Measurements from ENCODE around the gene CPT1A.

Gene CPT1A

DNA sequence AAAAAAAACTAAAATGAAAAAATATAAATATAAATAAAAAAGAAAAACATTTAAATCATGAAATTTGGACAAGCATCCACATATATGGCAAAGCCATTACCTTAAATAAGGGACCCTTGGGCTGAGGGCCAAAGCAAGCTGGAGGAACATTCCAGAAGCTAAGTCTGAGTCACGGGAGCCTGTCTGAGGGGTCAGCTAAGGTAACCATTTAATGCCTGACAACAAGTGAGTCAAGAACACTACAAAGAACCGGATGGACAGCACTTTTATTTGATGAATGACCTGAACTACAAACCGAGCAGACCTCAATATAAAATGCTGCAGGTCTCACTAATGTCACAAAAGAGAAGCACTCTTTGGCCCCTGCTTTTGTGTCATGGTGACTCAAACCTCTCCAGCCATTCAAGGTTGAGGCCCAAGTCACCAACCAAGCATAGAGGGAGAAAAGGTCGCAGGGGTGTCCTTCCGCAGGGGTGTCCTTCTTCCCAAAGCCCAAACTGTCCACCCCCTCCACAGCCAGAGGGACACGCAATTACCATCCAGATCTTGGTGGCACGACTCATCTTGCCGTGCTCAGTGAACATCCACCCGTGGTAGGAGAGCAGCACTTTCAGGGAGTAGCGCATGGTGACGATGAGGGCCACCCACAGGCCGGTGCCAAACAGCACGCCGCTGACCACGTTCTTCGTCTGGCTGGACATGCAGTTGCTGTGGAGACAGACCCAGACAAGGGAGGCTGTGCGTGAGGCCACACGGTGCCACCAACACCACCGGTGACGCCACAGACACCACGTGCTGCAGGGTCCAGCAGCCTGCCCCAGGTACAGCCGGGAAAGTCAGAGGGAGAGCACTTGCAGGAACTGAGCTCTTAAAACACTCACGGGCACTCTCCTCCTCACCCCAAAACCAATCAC lies 34.5 kb downstream of the CPT1A start:
- no peak overlapping the region for H3K9ac ChIP-seq (ENCODE audit: low read length)
- H3K9me3 ChIP-seq (ENCODE audit: control insufficient read depth, low read length), result no peaks in the 10 kb centered on the region
- H3K4me1 ChIP-seq (ENCODE audit: control insufficient read depth, insufficient read depth, low read length), result peaks cover 5% of the 10 kb centered on the region
- no peak overlapping the region for H3K4me3 ChIP-seq (ENCODE audit: low read length)
- H3K27me3 ChIP-seq (ENCODE audit: control insufficient read depth, insufficient read depth, low read length), result no peaks in the 10 kb centered on the region
- H3K36me3 ChIP-seq (ENCODE audit: control insufficient read depth, insufficient read depth, low read length), result no peaks in the 10 kb centered on the region

DNA sequence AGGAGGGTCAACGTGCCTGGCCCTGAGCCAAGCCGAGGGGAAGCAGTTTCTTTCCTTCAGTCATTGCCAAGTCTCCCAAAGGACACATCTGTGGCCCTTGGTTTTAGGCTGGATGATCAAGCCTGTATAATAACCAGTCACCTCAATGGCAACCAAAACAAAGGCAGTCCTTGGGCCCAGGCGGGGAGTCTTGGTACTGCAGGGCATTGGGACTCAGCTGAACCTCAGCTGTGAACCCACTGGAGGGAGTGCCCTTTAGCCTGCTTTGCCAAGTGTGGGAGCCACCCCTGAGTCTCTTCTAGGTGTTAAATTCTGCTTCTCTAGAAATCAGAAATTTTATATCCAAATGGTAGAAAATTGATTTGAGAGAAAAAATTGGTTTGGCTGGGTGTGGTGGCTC lies 36.9 kb downstream of the CPT1A start:
- H3K27me3 ChIP-seq (ENCODE audit: control insufficient read depth, insufficient read depth, low read length), result no peaks in the 10 kb centered on the region

DNA sequence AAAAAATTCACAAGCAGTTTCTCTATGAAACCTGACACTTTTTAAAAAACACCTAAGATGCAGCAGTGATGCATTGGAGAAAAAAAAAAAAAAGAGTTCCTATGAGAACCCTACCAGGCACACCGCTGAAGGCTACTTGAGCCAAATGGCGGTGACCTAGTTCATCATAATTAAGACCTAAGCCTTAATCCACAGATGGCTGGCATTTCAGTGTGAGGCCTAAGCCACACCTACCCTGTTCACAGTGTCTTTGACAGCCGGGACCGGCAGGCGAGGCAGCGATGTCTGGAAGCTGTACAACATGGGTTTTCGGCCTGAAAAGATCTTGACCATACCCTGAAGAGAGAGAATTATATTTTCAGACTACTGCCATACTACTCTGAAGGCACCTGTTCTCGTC lies 38.0 kb downstream of the CPT1A start:
- Histone ChIP-seq H3K4me1 (ENCODE audit: control insufficient read depth, insufficient read depth, low read length) (no peaks in the 10 kb centered on the region), H3K9ac (ENCODE audit: low read length) (no peak overlapping the region), H3K36me3 (ENCODE audit: control insufficient read depth, insufficient read depth, low read length) (peaks cover under 1% of the 10 kb centered on the region), H3K27me3 (ENCODE audit: control insufficient read depth, insufficient read depth, low read length) (no peaks in the 10 kb centered on the region), H3K9me3 (ENCODE audit: control insufficient read depth, low read length) (no peaks in the 10 kb centered on the region), H3K4me3 (ENCODE audit: low read length) (no peak overlapping the region)

More for the DNA sequence above, 36.9 kb downstream of the CPT1A start:
- Histone ChIP-seq H3K9ac (ENCODE audit: low read length) (no peak overlapping the region), H3K4me1 (ENCODE audit: control insufficient read depth, insufficient read depth, low read length) (no peaks in the 10 kb centered on the region), H3K9me3 (ENCODE audit: control insufficient read depth, low read length) (no peaks in the 10 kb centered on the region), H3K36me3 (ENCODE audit: control insufficient read depth, insufficient read depth, low read length) (no peaks in the 10 kb centered on the region), H3K4me3 (ENCODE audit: low read length) (no peak overlapping the region)

DNA sequence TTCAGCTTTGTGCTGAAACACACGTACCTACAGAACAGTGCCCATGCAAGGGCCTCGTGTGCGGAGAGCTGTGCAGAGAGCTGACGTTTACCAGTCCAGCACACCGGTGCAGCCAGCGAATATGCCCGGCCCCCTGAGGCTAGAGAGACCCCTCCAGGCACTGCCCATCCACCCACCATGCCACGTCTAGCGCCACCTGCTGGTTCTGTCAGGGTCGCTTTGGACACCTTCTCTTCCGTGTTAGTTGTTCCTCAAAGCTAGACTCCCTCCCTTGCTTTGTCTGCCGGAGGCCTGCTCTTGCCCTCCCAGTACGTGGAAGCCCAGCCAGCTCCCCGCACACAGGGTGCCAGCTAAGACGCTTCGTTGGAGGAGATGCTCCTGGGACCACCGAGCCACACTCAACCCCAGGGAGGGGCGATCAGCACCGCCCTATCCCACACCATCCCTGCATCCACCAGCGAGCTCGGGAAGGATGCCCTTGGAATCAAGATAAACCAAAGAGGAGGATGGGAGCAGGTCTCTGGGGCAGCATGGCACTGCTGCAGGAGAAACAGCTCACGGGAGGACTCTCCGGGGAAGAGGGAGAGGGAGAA lies 43.4 kb downstream of the CPT1A start:
- Histone ChIP-seq H3K9me3 (ENCODE audit: control insufficient read depth, low read length) (no peaks in the 10 kb centered on the region), H3K4me1 (ENCODE audit: control insufficient read depth, insufficient read depth, low read length) (no peaks in the 10 kb centered on the region), H3K36me3 (ENCODE audit: control insufficient read depth, insufficient read depth, low read length) (peaks cover 10% of the 10 kb centered on the region), H3K4me3 (ENCODE audit: low read length) (no peak overlapping the region), H3K9ac (ENCODE audit: low read length) (no peak overlapping the region), H3K27me3 (ENCODE audit: control insufficient read depth, insufficient read depth, low read length) (no peaks in the 10 kb centered on the region)

DNA sequence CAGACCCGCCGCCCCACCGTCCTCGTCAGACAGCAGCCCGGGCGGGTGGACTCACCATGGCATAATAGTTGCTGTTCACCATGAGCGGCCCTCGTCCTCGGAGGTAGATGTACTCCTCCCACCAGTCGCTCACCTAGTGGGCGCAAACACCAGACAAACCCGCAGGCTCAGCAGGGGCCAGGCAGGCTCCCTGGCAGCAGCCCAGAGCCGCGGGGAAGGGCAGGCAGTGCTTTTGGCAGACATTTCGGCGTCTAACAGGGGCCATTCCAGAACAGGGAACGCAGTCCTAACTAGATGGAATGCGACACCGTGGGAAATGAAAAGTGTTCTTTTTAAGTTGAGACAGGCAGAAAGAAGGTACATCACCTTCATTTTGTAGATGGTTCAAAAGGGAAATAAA lies 44.9 kb downstream of the CPT1A start:
- Histone ChIP-seq H3K9me3 (ENCODE audit: control insufficient read depth, low read length) (no peaks in the 10 kb centered on the region), H3K36me3 (ENCODE audit: control insufficient read depth, insufficient read depth, low read length) (peaks cover 15% of the 10 kb centered on the region), H3K27me3 (ENCODE audit: control insufficient read depth, insufficient read depth, low read length) (no peaks in the 10 kb centered on the region), H3K9ac (ENCODE audit: low read length) (no peak overlapping the region), H3K4me3 (ENCODE audit: low read length) (no peak overlapping the region), H3K4me1 (ENCODE audit: control insufficient read depth, insufficient read depth, low read length) (no peaks in the 10 kb centered on the region)

DNA sequence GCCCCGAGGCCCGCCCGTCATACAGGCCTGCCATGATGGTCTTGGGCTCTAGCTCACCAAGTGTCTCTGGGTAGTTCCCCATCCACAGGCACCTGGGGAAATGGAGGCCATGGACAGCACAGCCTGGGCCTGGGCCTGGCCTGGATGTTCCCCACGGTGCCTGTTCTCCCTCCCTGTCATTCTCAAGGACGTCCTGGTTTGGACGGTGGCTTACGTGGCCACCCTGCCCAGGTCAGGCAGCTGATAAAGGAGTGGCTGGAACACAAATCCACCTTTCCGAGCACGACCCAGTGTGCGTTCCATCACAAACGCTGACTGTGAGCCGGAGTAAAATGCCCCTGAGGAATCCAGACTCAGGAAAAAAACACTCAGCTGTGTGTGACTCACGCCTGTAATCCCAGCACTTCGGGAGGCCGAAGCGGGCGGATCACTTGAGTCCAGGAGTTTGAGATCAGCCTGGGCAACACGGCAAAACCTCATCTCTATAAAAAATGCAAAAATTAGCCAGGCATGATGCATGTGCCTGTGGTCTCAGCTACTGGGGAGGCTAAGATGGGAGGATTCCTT lies 49.2 kb downstream of the CPT1A start:
- H3K4me1 ChIP-seq (ENCODE audit: control insufficient read depth, insufficient read depth, low read length), result no peaks in the 10 kb centered on the region
- H3K4me3 ChIP-seq (ENCODE audit: low read length), result no peak overlapping the region
- H3K27me3 ChIP-seq (ENCODE audit: control insufficient read depth, insufficient read depth, low read length), result no peaks in the 10 kb centered on the region
- H3K36me3 ChIP-seq (ENCODE audit: control insufficient read depth, insufficient read depth, low read length), result peaks cover 10% of the 10 kb centered on the region
- no peaks in the 10 kb centered on the region for H3K9me3 ChIP-seq (ENCODE audit: control insufficient read depth, low read length)
- H3K9ac ChIP-seq (ENCODE audit: low read length), result no peak overlapping the region

DNA sequence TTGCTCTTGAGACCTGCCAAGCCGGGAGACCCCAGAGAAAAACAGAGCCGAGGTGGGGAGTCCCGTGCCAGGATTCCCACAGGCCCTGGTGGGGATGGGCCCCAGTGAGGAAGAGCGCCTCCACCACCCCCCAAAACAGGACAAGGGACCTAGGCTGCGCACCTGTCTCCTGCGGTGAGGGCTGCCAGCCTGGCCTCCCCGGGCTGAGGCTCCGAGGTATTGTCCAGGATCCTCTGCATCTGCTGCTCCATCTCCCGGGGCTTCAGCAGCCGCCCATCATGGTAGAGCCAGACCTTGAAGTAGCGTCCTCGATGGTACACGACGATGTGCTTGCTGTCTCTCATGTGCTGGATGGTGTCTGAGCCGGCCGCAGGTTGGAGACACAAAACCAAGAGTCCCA lies 57.1 kb downstream of the CPT1A start:
- Histone ChIP-seq H3K4me3 (ENCODE audit: low read length) (no peak overlapping the region), H3K4me1 (ENCODE audit: control insufficient read depth, insufficient read depth, low read length) (peaks cover 5% of the 10 kb centered on the region), H3K9me3 (ENCODE audit: control insufficient read depth, low read length) (no peaks in the 10 kb centered on the region), H3K27me3 (ENCODE audit: control insufficient read depth, insufficient read depth, low read length) (no peaks in the 10 kb centered on the region), H3K9ac (ENCODE audit: low read length) (no peak overlapping the region), H3K36me3 (ENCODE audit: control insufficient read depth, insufficient read depth, low read length) (peaks cover 12% of the 10 kb centered on the region)

DNA sequence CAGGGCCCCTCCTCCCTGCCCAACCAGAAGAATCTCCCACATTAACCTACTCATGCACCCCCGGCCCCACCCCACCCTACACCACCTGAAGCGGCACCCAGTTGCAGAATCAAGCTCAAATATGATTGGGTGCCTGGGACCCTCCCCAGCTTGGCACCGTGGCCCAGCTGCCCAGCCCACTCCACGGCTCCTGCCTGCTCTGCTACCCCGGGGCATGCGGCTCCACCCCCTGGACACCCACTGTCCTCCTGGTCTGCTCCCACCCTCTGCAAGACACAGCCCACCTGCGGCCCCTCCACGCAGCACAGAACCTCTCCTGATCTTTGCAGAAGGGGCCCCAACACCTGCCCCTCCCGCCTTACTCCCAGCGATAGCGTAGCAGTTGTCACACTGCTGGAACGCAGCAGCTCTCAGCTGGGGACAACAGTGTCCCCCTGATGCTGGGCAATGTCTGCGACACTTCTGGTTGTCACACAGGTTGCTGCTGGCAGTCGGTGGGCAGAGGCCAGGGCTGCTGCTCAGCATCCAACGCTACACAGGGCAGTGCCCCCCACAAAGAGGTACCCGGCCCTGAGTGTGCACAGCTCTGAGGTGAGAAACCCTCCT lies 58.4 kb downstream of the CPT1A start:
- peaks cover 12% of the 10 kb centered on the region for H3K36me3 ChIP-seq (ENCODE audit: control insufficient read depth, insufficient read depth, low read length)
- no peak overlapping the region for H3K4me3 ChIP-seq (ENCODE audit: low read length)
- H3K9me3 ChIP-seq (ENCODE audit: control insufficient read depth, low read length), result no peaks in the 10 kb centered on the region
- no peak overlapping the region for H3K9ac ChIP-seq (ENCODE audit: low read length)
- no peaks in the 10 kb centered on the region for H3K27me3 ChIP-seq (ENCODE audit: control insufficient read depth, insufficient read depth, low read length)
- peaks cover 5% of the 10 kb centered on the region for H3K4me1 ChIP-seq (ENCODE audit: control insufficient read depth, insufficient read depth, low read length)

DNA sequence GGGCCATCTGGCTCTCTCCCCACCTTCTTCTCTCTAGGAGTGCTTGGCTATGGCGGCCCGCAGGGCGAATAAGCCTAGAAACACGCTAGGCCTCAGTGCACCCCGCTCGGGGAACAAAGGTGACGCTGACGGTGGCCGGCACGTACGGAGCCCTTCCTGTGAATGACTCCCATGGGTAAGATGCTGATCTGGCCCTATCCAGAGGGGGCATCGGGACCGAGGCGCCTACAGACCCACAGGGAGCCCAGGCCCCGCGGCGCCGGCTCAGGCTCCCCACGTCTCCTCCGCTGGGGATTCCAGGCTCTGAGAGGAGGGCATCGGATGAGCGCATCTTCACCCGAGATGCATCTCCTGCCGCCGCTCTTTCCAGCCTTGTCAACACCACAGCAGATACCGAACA lies 59.0 kb downstream of the CPT1A start:
- no peak overlapping the region for H3K9ac ChIP-seq (ENCODE audit: low read length)
- no peaks in the 10 kb centered on the region for H3K27me3 ChIP-seq (ENCODE audit: control insufficient read depth, insufficient read depth, low read length)
- H3K4me1 ChIP-seq (ENCODE audit: control insufficient read depth, insufficient read depth, low read length), result peaks cover 5% of the 10 kb centered on the region
- no peaks in the 10 kb centered on the region for H3K9me3 ChIP-seq (ENCODE audit: control insufficient read depth, low read length)
- H3K4me3 ChIP-seq (ENCODE audit: low read length), result no peak overlapping the region
- peaks cover 13% of the 10 kb centered on the region for H3K36me3 ChIP-seq (ENCODE audit: control insufficient read depth, insufficient read depth, low read length)

DNA sequence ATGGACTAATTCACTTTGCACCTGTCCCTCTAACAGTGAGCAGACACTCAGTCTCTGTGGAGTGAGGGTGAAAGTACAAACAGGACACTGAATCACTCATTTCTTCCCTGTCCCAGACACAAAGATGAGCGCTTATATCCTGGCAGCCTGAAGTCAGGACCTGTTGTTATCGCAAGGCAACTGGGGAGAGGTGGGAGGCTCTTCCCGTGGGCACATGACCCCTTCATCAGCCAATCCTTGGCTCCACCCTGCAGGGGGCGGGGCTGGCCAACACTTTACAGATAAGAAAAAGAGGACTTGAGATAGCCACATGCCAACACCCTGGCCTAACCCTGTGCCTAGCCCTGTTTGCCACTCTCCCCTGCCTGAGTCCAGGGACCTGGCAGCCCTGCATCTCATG lies 60.9 kb downstream of the CPT1A start:
- H3K27me3 ChIP-seq (ENCODE audit: control insufficient read depth, insufficient read depth, low read length), result no peaks in the 10 kb centered on the region
- no peaks in the 10 kb centered on the region for H3K9me3 ChIP-seq (ENCODE audit: control insufficient read depth, low read length)
- H3K4me1 ChIP-seq (ENCODE audit: control insufficient read depth, insufficient read depth, low read length), result peaks cover 5% of the 10 kb centered on the region
- no peak overlapping the region for H3K9ac ChIP-seq (ENCODE audit: low read length)
- H3K4me3 ChIP-seq (ENCODE audit: low read length), result no peak overlapping the region
- peaks cover 18% of the 10 kb centered on the region for H3K36me3 ChIP-seq (ENCODE audit: control insufficient read depth, insufficient read depth, low read length)

DNA sequence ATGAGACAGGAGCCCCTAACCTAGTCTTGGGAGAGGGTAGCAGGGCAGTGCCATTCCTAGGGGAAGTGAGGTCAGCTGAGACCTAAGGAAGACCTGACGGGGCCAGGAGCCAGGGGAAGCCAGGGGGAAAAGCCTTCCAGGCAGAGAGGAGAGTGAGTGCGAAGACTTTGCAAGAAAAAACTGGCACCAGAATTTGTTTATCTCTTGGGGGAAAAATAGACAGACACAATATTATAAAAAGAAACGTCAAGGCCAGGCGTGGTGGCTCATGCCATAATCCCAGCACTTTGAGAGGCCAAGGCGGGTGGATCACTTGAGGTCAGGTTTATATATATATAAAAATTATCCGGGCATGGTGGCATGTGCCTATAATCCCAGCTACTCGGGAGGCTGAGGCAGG lies 63.5 kb downstream of the CPT1A start:
- no peaks in the 10 kb centered on the region for H3K9me3 ChIP-seq (ENCODE audit: control insufficient read depth, low read length)
- peaks cover 5% of the 10 kb centered on the region for H3K4me1 ChIP-seq (ENCODE audit: control insufficient read depth, insufficient read depth, low read length)
- H3K4me3 ChIP-seq (ENCODE audit: low read length), result no peak overlapping the region
- no peaks in the 10 kb centered on the region for H3K27me3 ChIP-seq (ENCODE audit: control insufficient read depth, insufficient read depth, low read length)
- peaks cover 15% of the 10 kb centered on the region for H3K36me3 ChIP-seq (ENCODE audit: control insufficient read depth, insufficient read depth, low read length)
- no peak overlapping the region for H3K9ac ChIP-seq (ENCODE audit: low read length)
